ENCODE data around the gene BBOF1.

GRCh38 chr14:74049876-74050495 is 30.8 kb downstream of the BBOF1 start:
- no peak for TF ChIP-seq POLR2AphosphoS5 (IDR thresholded peaks at IDR 0.05; ENCODE audit: insufficient read depth in 1 of 2, low read depth in 1 of 2)
- TF ChIP-seq CTCF (IDR thresholded peaks at IDR 0.05), result no peak
